Stimulated activated naive CD8-positive, alpha-beta T cell treated with anti-CD3 and anti-CD28 coated beads, Interleukin-15, Interleukin-2, amounts not matched to agents 100 ng/mL and 50 ng/mL, for 24 hours (primary cell): ENCODE data around the gene CYP4F2.
"Not testable (repeated sequence)": the region's sequence is repeated elsewhere in the genome, so short reads cannot be mapped to it uniquely, and the experiment has no call there.

Experiments used
- H3K27ac Mint-ChIP-seq: one replicate; pipeline ENCODE4 v1.8.0; 2021; ENCODE audit warnings: mild to moderate bottlenecking, mixed read lengths
- H3K27me3 Mint-ChIP-seq: one replicate; pipeline ENCODE4 v1.8.0; 2021; ENCODE audit warnings: mixed read lengths
- H3K36me3 Mint-ChIP-seq: one replicate; pipeline ENCODE4 v1.8.0; 2021; ENCODE audit warnings: low read depth, mixed read lengths
- H3K4me1 Mint-ChIP-seq: one replicate; pipeline ENCODE4 v1.8.0; 2021; ENCODE audit warnings: low read depth, mixed read lengths
- H3K4me3 Mint-ChIP-seq: one replicate; pipeline ENCODE4 v1.8.0; 2021; ENCODE audit warnings: mild to moderate bottlenecking, mixed read lengths
- H3K9me3 Mint-ChIP-seq: one replicate; pipeline ENCODE4 v1.8.0; 2021; ENCODE audit warnings: mixed read lengths

Gene CYP4F2

DNA sequence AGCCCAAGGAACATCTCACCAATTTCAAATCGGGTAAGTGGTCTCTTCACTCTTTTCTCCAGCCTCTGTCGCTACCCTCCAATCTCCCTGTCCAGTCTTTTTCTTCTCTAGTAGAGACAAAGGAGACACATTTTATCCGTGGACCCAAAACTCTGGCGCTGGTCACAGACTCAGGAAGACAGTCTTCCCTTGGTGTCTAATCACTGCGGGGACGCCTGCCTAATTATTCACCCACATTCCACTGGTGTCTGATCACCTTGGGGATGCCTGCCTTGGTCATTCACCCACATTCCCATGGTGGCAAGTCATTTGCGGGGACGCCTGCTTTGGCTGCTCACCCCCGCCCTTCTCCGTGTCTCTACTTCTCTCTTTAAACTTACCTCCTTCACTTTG, 68.6 kb downstream of the CYP4F2 start:
- no peaks in the 10 kb centered on the region for H3K9me3 Mint-ChIP-seq
- no peaks in the 10 kb centered on the region for H3K4me1 Mint-ChIP-seq
- H3K27me3 Mint-ChIP-seq: no peaks in the 10 kb centered on the region
- H3K27ac Mint-ChIP-seq: no peak overlapping the region
- no peak overlapping the region for H3K4me3 Mint-ChIP-seq
- H3K36me3 Mint-ChIP-seq: no peaks in the 10 kb centered on the region

DNA sequence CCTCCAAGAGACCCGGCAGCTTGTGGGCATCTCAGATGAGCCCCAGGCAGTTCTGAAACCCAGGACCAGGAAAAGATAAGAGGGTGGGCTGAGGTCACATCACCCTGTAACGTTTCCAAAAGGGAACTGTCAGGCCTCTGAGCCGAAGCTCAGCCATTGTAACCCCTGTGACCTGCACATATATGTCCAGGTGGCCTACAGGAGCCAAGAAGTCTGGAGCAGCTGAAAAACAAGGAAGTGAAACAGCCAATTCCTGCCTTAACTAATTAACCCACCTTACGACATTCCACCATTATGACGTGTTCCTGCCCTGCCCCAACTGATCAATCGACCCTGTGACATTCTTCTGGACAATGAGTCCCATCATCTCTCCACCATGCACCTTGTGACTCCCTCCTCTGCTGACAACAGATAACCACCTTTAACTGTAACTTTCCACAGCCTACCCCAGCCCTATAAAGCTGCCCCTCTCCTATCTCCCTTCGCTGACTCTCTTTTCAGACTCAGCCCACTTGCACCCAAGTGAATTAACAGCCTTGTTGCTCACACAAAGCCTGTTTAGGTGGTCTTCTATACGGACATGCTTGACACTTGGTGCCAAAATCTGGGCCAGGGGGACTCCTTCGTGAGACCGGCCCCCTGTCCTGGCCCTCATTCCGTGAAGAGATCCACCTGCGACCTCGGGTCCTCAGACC, 69.1 kb downstream of the CYP4F2 start:
- not testable (repeated sequence) for H3K4me3 Mint-ChIP-seq, H3K27ac Mint-ChIP-seq, H3K4me1 Mint-ChIP-seq, H3K9me3 Mint-ChIP-seq, H3K27me3 Mint-ChIP-seq, H3K36me3 Mint-ChIP-seq

DNA sequence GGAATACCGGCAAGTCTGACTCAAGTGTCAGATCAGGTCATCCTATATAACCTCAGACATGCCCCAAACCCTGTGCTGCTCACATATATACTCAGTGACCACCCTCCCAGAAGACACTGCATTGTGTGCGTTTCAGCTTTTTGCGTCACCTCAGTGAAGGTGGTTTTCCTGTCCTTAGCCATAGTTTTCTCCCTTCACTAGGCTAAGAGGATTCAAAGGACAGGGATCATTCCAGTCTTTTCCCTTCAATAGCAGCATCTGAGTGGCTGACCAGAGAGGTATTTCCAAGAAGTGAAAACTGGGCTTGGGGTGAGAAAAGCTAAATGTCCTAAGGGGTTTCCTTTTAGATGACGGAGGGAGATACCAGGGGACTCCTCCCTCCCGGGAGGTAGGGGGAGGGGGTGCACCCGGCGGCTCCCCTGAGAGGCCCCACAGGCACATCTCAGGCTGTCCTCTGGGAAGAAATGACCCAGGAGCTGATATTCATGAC, 69.7 kb downstream of the CYP4F2 start:
- H3K27me3 Mint-ChIP-seq: no peaks in the 10 kb centered on the region
- H3K4me3 Mint-ChIP-seq: no peak overlapping the region
- H3K36me3 Mint-ChIP-seq: no peaks in the 10 kb centered on the region
- no peaks in the 10 kb centered on the region for H3K9me3 Mint-ChIP-seq
- no peak overlapping the region for H3K27ac Mint-ChIP-seq
- no peaks in the 10 kb centered on the region for H3K4me1 Mint-ChIP-seq
